Activated CD4-positive, alpha-beta memory T cell treated with anti-CD3 and anti-CD28 coated beads for 36 hours (primary cell): ENCODE results near the gene NAPSA. TPM values are rescaled to one million over a fixed set of nuclear protein-coding genes. Genes with fewer than 3 reads are reported as not detected.
"Not testable (repeated sequence)": the region's sequence is repeated elsewhere in the genome, so short reads cannot be mapped to it uniquely, and the experiment has no call there.

Experiments
- CTCF ChIA-PET: fragments of 350-600 bp; sonication (Branson Sonifier 250); formaldehyde crosslinking; loops from one replicate; lab custom pipeline; 2021; ENCODE audit warnings: antibody characterized with exemption, inconsistent platforms; lab: Charles Lee
- POLR2A ChIA-PET: fragments of 350-600 bp; sonication (Branson Sonifier 250); formaldehyde crosslinking; loops from one replicate; lab custom pipeline; 2021; ENCODE audit warnings: antibody characterized with exemption; lab: Charles Lee
- DNase-seq: peaks from one replicate; pipeline ENCODE4 v3.0.0-alpha.2; 2020
- H3K27ac Mint-ChIP-seq: one replicate; pipeline ENCODE4 v1.8.0; 2021; ENCODE audit warnings: mixed read lengths
- H3K27me3 Mint-ChIP-seq: one replicate; pipeline ENCODE4 v1.8.0; 2021; ENCODE audit warnings: mixed read lengths
- H3K36me3 Mint-ChIP-seq: one replicate; pipeline ENCODE4 v1.8.0; 2021; ENCODE audit warnings: mixed read lengths
- H3K4me1 Mint-ChIP-seq: one replicate; pipeline ENCODE4 v1.8.0; 2021; ENCODE audit warnings: low read depth, mixed read lengths
- H3K4me3 Mint-ChIP-seq: one replicate; pipeline ENCODE4 v1.8.0; 2021; ENCODE audit warnings: mild to moderate bottlenecking, mixed read lengths
- H3K9me3 Mint-ChIP-seq: one replicate; pipeline ENCODE4 v1.8.0; 2021; ENCODE audit warnings: mixed read lengths
- intact Hi-C: fragments of 100-400 bp; cut with micrococcal nuclease; formaldehyde crosslinking; loops from one replicate; pipeline ENCODE4 v1.15.1; 2023
- total RNA-seq, 2 experiments: library from RNA; stranded (reverse); gene quantifications; one replicate each; pipeline ENCODE4 v1.2.3, GENCODE V29; 2021

NAPSA gene
- total RNA-seq, 2 experiments from 2014 or later, result 88.8 to 99.8 TPM

DNA sequence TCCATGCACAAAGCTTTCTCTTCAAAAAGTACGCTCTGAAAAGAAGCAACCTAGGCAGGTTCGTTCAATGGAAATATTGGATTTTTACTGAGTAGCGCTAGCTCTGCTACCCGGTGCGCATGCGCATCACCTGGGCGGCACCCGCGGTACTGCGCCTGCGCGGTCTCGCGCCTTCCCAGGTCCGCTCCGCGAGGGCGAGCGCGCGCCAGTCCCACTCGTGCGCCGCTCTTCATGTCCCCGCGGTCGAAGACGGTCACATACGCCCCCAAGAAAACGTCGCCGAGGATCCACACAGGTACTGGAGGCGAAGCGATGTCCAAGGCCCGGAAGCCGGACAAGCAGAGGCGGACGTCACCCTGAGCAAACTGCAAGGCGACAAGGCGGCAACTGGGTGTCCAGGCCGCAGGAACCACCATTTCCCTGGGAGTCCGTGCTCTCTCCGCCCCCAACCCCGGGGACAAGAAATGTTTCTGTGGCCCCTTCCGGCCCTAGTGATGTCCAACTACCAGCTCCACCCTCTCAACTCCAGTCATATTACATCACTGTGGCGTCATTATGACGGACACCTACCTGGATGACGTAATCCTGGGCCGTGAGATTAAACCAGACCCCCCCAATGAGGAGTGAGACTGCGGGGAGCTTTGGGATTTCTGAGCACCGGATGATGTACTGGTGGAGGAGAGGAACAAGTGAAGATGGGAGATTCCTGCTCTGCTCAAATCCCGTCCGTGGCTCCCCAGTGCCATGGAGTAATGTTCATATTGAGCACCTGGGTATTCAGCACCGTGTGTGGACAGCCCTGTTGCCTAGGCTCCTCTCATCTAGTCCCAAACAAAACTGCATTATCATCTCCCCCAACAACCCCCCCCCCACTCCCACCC is 31.5 kb downstream of the NAPSA start:
- H3K27me3 Mint-ChIP-seq, result peaks cover 34% of the 10 kb centered on the region
- H3K27ac Mint-ChIP-seq, result peak overlapping the region; percentile 94
- H3K36me3 Mint-ChIP-seq, result peaks cover 25% of the 10 kb centered on the region
- ChIA-PET POLR2A (interaction anchor here (0.7 to 1.1 kb wide), 4 partner anchors 13 to 50 kb away, joined by 3 read pairs; partner anchors contain the start of gene POLD1), CTCF (interaction anchor here (0.6 to 2.0 kb wide), 5 partner anchors 13 to 126 kb away, joined by 4 to 11 read pairs (median 5); no protein-coding TSS in a partner anchor)
- peak overlapping the region; percentile 79 for H3K4me3 Mint-ChIP-seq
- peak; percentile 87 for DNase-seq
- intact Hi-C loops, result loop anchor here (1.0 to 10.0 kb wide), 3 partner anchors 42 to 471 kb away; partner anchors contain the start of genes NR1H2 and POLD1
- peaks cover 59% of the 10 kb centered on the region for H3K4me1 Mint-ChIP-seq
- no peaks in the 10 kb centered on the region for H3K9me3 Mint-ChIP-seq

DNA sequence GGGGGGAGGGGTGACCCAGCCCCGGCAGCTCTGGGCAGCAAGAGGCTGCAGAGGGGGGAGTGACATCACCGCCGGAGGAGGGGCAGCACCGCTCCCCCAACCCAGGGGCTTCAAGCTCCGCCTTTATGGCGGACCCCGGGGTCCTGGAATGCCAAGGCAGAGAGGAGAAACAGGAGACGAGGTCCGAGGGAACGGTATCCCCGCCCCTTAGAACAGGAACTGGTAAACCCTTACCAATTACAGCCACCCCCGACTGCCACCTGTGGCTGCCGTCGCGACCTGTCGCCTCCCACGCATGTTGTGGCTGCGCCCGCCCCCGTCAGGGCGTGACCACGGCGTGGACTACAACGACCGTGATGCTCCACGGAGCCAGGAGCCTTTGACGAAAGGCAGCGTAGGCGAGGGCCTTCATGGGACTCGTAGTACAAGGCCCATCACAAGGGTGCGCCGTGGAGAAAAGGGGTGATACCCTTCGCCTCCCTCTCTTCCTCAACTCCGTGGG is 32.2 kb downstream of the NAPSA start:
- H3K27me3 Mint-ChIP-seq, result peaks cover 34% of the 10 kb centered on the region
- ChIA-PET POLR2A (interaction anchor here (0.7 to 1.0 kb wide), 2 partner anchors 32 to 51 kb away, joined by 3 read pairs; partner anchors contain the start of gene POLD1), CTCF (interaction anchor here (1.5 to 2.0 kb wide), 4 partner anchors 24 to 127 kb away, joined by 4 to 11 read pairs (median 6); no protein-coding TSS in a partner anchor)
- peak; percentile 97 for DNase-seq
- H3K4me3 Mint-ChIP-seq, result peak overlapping the region; percentile 79
- H3K4me1 Mint-ChIP-seq, result peaks cover 59% of the 10 kb centered on the region
- peak overlapping the region; percentile 94 for H3K27ac Mint-ChIP-seq
- H3K9me3 Mint-ChIP-seq, result no peaks in the 10 kb centered on the region
- intact Hi-C loops, result loop anchor here (1.0 to 10.0 kb wide), 3 partner anchors 43 to 472 kb away; partner anchors contain the start of genes NR1H2 and POLD1
- peaks cover 23% of the 10 kb centered on the region for H3K36me3 Mint-ChIP-seq

DNA sequence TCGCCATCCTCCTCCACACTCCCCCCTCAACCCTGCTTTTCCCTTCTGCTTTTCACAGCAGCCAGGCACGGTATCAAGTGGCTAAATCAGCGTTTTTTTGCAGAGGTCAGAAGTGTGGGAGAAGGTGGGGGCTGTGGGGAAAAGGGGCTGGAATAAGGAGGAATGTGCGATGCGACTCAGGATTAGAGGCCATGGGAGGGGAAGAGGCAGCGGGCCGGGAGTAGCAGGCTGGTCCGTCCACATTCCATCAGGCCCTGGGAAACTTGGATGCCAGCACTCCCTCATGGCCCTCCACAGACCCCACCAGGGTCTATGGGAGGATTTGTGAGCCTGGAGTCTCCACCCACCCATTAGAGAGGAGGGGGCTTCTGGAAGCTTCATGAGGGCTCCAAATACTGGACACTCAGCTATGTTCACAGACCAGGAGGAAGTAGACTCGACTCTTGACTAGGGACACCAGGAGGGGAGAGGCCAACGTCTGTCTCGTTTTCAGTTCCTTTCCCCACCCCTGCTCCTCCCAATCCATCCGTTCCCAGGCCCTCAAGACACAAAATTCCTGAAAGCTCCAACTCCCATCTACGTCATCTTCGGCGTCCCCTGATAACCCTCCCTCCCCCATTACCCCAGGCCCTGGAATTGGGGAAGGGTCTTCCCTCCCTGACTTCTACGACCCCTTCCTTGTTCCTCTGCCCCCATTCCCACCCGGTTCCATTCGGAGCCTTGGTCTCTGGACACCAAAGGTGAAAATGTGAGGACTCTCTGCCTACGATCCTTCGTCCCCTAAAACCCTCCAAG is 33.0 kb downstream of the NAPSA start:
- Mint-ChIP-seq H3K27ac (peak overlapping the region; percentile 83), H3K9me3 (no peaks in the 10 kb centered on the region), H3K36me3 (peaks cover 24% of the 10 kb centered on the region), H3K27me3 (peaks cover 39% of the 10 kb centered on the region), H3K4me1 (peaks cover 64% of the 10 kb centered on the region), H3K4me3 (peak overlapping the region; percentile 79)
- intact Hi-C loops, result loop anchor here (1.0 to 10.0 kb wide), 3 partner anchors 44 to 472 kb away; partner anchors contain the start of genes NR1H2 and POLD1
- ChIA-PET CTCF (interaction anchor here (1.5 to 2.0 kb wide), 3 partner anchors 25 to 128 kb away, joined by 4 to 11 read pairs (median 6); no protein-coding TSS in a partner anchor), POLR2A (no interaction called here)
- peak; percentile 17 for DNase-seq

DNA sequence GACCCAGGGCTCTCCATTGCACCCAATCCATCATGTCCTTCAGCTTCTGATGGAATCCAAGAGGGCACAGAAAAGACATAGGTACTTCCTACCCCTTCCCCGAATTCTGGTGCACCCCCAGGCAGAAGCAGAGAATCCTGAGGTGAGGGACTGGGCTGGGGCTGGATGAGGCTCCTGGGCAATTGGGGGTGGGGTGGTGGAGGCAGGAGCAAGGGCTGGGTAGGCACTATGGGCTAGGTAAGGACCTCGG is 33.5 kb downstream of the NAPSA start:
- POLR2A ChIA-PET, result no interaction called here
- intact Hi-C loops, result loop anchor here (10.0 kb wide), 1 partner anchor 473 kb away; no protein-coding TSS in a partner anchor
- DNase-seq, result no peak
- H3K36me3 Mint-ChIP-seq, result peaks cover 27% of the 10 kb centered on the region
- H3K27me3 Mint-ChIP-seq, result peaks cover 44% of the 10 kb centered on the region
- H3K9me3 Mint-ChIP-seq, result no peaks in the 10 kb centered on the region
- CTCF ChIA-PET, result no interaction called here
- H3K4me1 Mint-ChIP-seq, result peaks cover 69% of the 10 kb centered on the region
- peak overlapping the region; percentile 79 for H3K4me3 Mint-ChIP-seq
- peak overlapping the region; percentile 83 for H3K27ac Mint-ChIP-seq

DNA sequence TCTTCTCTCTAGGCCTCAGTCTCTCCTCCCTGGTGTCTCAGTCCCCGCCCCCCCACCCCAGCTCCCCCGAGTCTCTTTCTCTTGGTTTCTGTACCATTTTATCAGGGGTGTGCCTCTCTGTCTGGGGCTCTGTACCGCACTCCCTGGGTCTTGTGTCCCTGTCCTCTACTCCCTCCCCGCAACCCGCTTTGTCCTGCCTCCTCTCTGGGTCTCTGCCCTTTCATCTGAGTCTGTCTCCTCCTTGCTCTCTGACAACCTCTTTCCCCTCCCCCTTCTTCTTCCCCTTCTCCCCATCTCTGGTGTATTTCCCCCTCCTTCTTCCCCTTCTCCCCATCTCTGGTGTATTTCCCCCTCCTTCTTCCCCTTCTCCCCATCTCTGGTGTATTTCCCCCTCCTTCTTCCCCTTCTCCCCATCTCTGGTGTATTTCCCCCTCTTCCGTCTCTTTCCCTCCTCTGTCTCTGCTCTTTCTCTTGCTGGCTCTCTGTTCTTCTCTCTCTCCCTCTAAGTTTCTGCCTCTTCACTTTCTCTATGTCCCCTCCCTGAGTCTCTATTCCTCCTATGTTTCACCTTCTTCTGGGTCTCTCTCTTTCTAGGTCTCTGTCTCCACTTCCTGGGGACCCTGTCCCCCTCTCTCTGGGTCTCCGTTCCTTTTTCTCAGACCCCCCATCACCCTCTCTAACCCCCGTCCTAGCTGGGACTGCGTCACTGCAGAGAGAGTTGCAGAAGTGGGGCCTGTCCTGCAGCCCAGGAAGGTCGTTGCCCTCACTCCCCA is 34.0 kb downstream of the NAPSA start:
- H3K9me3 Mint-ChIP-seq, result no peaks in the 10 kb centered on the region
- peaks cover 29% of the 10 kb centered on the region for H3K36me3 Mint-ChIP-seq
- peak overlapping the region; percentile 83 for H3K27ac Mint-ChIP-seq
- peak; percentile 45 for DNase-seq
- peaks cover 74% of the 10 kb centered on the region for H3K4me1 Mint-ChIP-seq
- H3K4me3 Mint-ChIP-seq, result peak overlapping the region; percentile 79
- H3K27me3 Mint-ChIP-seq, result peaks cover 49% of the 10 kb centered on the region
- ChIA-PET CTCF (no interaction called here), POLR2A (no interaction called here)
- intact Hi-C loops, result loop anchor here (10.0 kb wide), 1 partner anchor 473 kb away; no protein-coding TSS in a partner anchor

DNA sequence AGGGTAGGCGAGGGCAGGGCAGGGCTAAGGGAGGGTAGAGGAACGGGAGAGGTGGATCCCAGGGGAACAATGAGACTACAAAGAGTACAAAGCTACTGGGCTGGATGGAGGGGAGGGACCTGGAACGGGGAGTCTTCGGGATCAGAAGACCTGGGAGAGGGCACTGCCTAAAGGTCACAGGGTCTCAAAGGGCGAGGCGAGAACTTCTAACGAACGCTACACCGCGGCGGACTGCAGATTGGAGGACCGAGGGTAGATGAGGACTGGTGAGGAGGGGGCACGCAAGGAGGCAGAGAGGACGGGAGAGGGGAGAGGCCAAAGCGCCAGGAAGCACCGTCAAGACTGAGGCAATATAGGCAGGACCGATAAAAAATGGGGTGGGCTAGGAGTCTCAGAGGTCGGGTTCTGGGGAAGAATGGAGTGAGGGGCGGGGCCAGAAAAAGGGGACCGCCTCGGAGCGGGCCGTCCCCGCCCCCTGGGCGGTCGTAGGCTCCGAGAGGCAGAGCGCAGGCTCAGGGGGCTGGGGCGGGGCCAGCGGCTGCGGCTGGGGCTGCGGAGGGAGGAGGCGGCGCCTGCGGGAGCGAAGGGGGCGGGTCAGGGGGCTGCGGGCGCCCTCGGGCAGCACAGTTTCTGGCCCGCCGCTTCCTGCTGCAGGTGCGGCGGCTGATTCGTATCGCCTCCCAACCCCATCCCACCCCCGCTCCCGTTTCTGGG is 34.9 kb downstream of the NAPSA start:
- peaks cover 52% of the 10 kb centered on the region for H3K27me3 Mint-ChIP-seq
- H3K9me3 Mint-ChIP-seq, result no peaks in the 10 kb centered on the region
- ChIA-PET POLR2A (no interaction called here), CTCF (no interaction called here)
- intact Hi-C loops, result loop anchor here (10.0 kb wide), 1 partner anchor 474 kb away; no protein-coding TSS in a partner anchor
- peaks cover 25% of the 10 kb centered on the region for H3K36me3 Mint-ChIP-seq
- peak; percentile 94 for DNase-seq
- H3K4me1 Mint-ChIP-seq, result peaks cover 76% of the 10 kb centered on the region
- peak overlapping the region; percentile 88 for H3K27ac Mint-ChIP-seq
- peak overlapping the region; percentile 82 for H3K4me3 Mint-ChIP-seq

DNA sequence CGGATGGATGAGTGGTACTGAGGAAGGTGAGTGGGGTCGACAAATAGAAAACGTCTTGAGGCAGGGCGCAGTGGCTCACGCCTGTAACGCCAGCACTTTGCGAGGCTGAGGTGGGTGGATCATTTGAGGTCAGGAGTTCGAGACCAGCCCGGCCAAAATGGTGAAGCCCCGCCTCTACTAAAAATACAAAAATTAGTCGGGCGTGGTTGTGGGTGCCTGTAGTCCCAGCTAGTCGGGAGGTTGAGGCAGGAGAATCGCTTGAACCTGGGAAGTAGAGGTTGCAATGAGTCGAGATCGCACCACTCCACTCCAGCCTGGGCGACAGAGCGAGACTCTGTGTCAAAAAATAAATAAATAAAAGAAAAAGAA is 35.5 kb downstream of the NAPSA start:
- POLR2A ChIA-PET, H3K9me3 Mint-ChIP-seq: not testable (repeated sequence)
- Mint-ChIP-seq H3K27ac (peak overlapping the region; percentile 88), H3K4me1 (peaks cover 71% of the 10 kb centered on the region), H3K4me3 (peak overlapping the region; percentile 82), H3K27me3 (peaks cover 49% of the 10 kb centered on the region), H3K36me3 (peaks cover 21% of the 10 kb centered on the region)
- intact Hi-C loops, result loop anchor here (1.0 to 10.0 kb wide), 7 partner anchors 17 to 653 kb away; partner anchors contain the start of genes PRMT1, VRK3 and ZNF473
- DNase-seq, result peak; percentile 49
- CTCF ChIA-PET, result interaction anchor here (1.9 kb wide), 1 partner anchor 29 kb away, joined by 11 read pairs; no protein-coding TSS in a partner anchor

DNA sequence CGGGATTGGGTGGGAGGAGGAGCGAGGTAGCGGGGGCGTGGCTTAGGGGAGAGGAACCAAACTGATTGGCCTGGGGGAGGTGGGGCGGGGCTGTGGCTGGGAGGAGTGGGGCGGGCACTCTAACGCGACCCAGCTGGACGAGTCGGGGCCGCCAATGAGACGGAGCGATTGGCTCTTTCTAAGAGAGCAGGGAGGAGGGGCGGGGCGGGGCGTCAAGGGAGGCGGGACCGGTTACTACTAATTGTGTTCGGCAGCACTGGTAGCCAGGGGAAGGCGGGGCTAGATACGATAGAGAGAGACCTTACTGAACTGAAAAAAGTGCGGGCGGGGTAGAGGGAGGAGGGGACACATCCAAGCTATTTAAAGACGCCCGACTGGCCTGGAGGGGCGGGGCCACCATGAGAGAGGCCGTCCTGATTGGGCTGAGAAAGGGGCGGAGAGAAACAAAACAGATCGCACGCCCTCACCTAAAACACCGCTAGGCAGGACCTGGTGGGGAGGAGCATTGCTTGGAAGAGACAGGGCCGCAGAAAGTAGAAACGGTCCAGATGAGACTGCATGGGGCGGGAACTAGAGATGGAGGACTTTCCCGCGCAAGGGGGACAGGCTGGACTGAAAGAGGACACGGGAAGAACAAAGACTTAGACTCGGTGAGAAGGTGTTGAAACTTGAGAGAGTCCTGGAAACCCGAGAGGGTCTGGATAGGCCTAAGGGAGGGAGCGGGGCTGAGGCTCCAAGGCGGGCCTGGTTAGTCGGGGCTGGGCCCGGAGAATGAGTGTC is 36.1 kb downstream of the NAPSA start, which contains the start of gene KCNC3:
KCNC3 (minus strand) TSS at position 232 of the 780 bp plus-strand sequence. CDS start 295 bp downstream, outside the sequence.
- peaks cover 49% of the 10 kb centered on the region for H3K27me3 Mint-ChIP-seq
- peaks cover 21% of the 10 kb centered on the region for H3K36me3 Mint-ChIP-seq
- intact Hi-C loops, result loop anchor here (1.0 to 10.0 kb wide), 6 partner anchors 18 to 652 kb away; partner anchors contain the start of genes PRMT1, VRK3 and ZNF473
- peak within 1 kb of the TSS; percentile 82 for H3K4me3 Mint-ChIP-seq
- H3K4me1 Mint-ChIP-seq, result peaks cover 67% of the 10 kb centered on the region
- DNase-seq, result peak; percentile 100
- ChIA-PET POLR2A (interaction anchor here (1.2 kb wide), 1 partner anchor 23 kb away, joined by 3 read pairs; no protein-coding TSS in a partner anchor), CTCF (interaction anchor here (0.7 to 1.9 kb wide), 9 partner anchors 11 to 75 kb away, joined by 3 to 11 read pairs (median 5); partner anchors contain the start of gene NR1H2)
- H3K27ac Mint-ChIP-seq, result peak within 1 kb of the TSS; percentile 88
- H3K9me3 Mint-ChIP-seq, result no peaks in the 10 kb centered on the region

DNA sequence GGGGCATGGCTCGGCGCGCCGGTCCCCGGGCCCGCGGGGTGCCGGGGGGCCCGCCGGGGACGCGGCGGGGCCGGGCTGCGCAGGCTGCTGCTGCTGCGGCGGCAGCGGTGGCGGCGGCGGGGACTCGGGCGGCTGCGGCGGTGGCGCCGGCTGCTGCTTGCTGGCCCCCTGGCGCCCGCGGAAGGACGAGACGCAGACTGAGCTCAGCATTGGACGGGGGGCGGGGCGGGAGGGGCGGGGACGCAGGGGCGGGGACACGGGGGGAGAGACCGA is 36.6 kb downstream of the NAPSA start:
- Mint-ChIP-seq H3K4me1 (peaks cover 62% of the 10 kb centered on the region), H3K36me3 (peaks cover 20% of the 10 kb centered on the region), H3K9me3 (no peaks in the 10 kb centered on the region), H3K27me3 (peaks cover 49% of the 10 kb centered on the region), H3K4me3 (no peak overlapping the region), H3K27ac (no peak overlapping the region)
- CTCF ChIA-PET, result interaction anchor here (0.7 to 1.9 kb wide), 9 partner anchors 11 to 74 kb away, joined by 3 to 11 read pairs (median 5); partner anchors contain the start of gene NR1H2
- intact Hi-C loops, result loop anchor here (1.0 to 10.0 kb wide), 6 partner anchors 18 to 652 kb away; partner anchors contain the start of genes PRMT1, VRK3 and ZNF473
- POLR2A ChIA-PET, result interaction anchor here (1.2 kb wide), 1 partner anchor 23 kb away, joined by 3 read pairs; no protein-coding TSS in a partner anchor
- no peak for DNase-seq
